ENCODE measurements around the gene ILKAP. TPM values are rescaled to one million over a fixed set of nuclear protein-coding genes. Genes with fewer than 3 reads are reported as not detected.

Gene ILKAP
- polyA plus RNA-seq, 6 donors from 2014 or later: 37.4 to 51.4 (median 48.4) TPM

DNA sequence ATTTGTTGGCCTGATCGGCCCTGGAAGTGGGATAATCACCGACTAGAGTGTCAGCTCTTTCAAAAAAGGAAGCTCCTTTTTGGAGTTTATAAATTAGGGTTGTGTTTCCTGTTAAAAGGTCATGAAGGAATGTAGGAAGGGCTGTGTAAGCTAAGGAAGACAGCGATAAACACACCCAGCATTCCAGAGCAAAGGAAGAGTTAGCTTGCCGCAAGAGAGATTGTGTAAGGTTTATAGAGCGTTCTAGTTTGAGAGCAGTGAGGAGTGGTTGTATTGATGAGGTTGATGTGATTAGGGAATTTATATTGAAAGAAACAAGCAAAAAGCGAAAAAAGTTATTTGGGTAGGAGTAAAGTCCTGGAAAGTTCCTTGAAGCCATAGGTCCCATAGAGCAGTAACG is 3.5 kb upstream of the ILKAP start:
- no peak for ATAC-seq (ENCODE audit: low read depth in 2 of 2)
- peaks cover 0 to 3% (median 0%) of the 10 kb centered on the region in 3 donors for H3K27me3 Mint-ChIP-seq
- H3K9me3 Mint-ChIP-seq: peaks cover 0 to 2% (median 0%) of the 10 kb centered on the region in 7 donors
- H3K36me3 Mint-ChIP-seq: no peaks in the 10 kb centered on the region
- DNase-seq: no peak
- no peak overlapping the region for H3K27ac Mint-ChIP-seq
- no peak overlapping the region for H3K4me3 Mint-ChIP-seq
- peaks cover 10 to 18% (median 15%) of the 10 kb centered on the region in 3 donors for H3K4me1 Mint-ChIP-seq

DNA sequence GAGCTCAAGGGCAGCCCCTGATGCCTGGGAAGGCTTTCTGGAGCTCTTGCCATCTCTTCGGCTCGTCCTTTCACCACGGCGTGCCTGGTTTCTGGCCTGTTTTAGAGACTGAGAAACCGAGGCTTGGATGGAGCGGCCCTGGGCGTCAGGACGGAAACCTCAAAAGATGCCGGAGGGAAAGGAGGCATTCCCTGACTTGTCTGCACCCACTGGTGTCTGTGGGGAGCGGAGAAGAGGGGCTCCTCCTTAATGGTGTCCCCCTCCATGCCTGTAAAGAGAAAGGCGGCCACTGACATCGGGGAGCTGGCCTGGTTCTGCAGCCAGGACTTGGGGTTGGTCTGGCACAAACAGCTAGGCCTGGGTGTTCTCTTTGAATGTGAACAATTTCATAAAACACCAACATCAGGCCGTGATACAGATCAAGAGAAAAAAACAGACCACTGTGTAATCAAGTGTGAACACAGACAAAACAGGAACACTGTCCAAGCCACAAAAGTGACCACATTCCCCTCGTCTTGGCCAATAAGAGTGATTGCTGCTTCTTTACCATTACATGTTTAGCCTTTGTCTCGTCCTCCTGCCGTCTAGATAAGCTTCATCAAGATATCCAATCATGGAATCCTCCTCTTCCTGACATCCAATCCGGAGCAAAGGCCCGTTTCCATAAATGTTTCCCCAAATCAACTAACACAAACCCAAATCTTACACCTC is 633 bp upstream of the ILKAP start:
- no peak for ATAC-seq (ENCODE audit: low read depth in 2 of 2)
- Mint-ChIP-seq H3K27me3 (no peaks in the 10 kb centered on the region), H3K4me3 (peak overlapping the region; percentile 63 to 94 (median 86)), H3K9me3 (peaks cover 0 to 2% (median 0%) of the 10 kb centered on the region in 7 donors), H3K27ac (peak overlapping the region; percentile 39 to 95 (median 88)), H3K36me3 (no peaks in the 10 kb centered on the region), H3K4me1 (peaks cover 20 to 39% (median 36%) of the 10 kb centered on the region in 3 donors)
- DNase-seq: peak; percentile 9

GRCh38 chr2:238202326-238203093 is 985 bp downstream of the ILKAP start:
- peaks cover 0 to 2% (median 0%) of the 10 kb centered on the region in 7 donors for H3K9me3 Mint-ChIP-seq
- no peak for DNase-seq
- H3K36me3 Mint-ChIP-seq: no peaks in the 10 kb centered on the region
- peak overlapping the region; percentile 58 to 95 (median 86) for H3K27ac Mint-ChIP-seq
- no peaks in the 10 kb centered on the region for H3K27me3 Mint-ChIP-seq
- peak overlapping the region; percentile 80 to 95 (median 89) for H3K4me3 Mint-ChIP-seq
- ATAC-seq (ENCODE audit: low read depth in 2 of 2): no peak
- peaks cover 25 to 47% (median 44%) of the 10 kb centered on the region in 3 donors for H3K4me1 Mint-ChIP-seq

DNA sequence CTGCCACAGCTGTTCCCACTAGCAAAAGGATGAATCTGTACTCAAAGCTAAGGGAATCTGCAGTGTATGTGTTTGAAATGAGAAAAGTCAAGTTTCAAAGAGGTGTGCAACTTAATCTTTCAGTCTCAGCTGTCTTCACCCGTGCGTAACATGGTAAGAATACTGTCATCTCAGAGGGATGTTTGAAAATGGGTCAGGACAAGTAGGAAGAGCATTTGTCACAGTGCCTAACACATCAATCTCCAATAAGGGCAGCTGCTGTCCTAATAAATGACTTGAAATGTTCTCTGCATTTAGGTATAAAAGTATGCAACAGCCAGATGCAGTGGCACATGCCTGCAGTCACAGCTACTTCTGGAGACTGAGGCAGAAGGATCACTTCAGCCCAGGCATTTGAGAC is 13.1 kb downstream of the ILKAP start:
- ATAC-seq (ENCODE audit: low read depth in 2 of 2) (no peak), DNase-seq (no peak)
- Mint-ChIP-seq H3K27ac (no peak overlapping the region), H3K36me3 (peaks cover 23 to 25% of the 10 kb centered on the region in 2 donors), H3K4me3 (no peak overlapping the region), H3K9me3 (no peaks in the 10 kb centered on the region), H3K4me1 (peaks cover 1 to 3% (median 1%) of the 10 kb centered on the region in 3 donors), H3K27me3 (no peaks in the 10 kb centered on the region)

GRCh38 chr2:238187618-238188548 is 15.6 kb downstream of the ILKAP start:
- no peak for ATAC-seq (ENCODE audit: low read depth in 2 of 2)
- H3K4me1 Mint-ChIP-seq: peaks cover 0 to 5% (median 0%) of the 10 kb centered on the region in 3 donors
- H3K27me3 Mint-ChIP-seq: no peaks in the 10 kb centered on the region
- H3K4me3 Mint-ChIP-seq: no peak overlapping the region
- DNase-seq: no peak
- H3K27ac Mint-ChIP-seq: peak overlapping the region in 3 of 6 donors; percentile 51 to 90 (median 51)
- no peaks in the 10 kb centered on the region for H3K9me3 Mint-ChIP-seq
- H3K36me3 Mint-ChIP-seq: peaks cover 32 to 34% of the 10 kb centered on the region in 2 donors

DNA sequence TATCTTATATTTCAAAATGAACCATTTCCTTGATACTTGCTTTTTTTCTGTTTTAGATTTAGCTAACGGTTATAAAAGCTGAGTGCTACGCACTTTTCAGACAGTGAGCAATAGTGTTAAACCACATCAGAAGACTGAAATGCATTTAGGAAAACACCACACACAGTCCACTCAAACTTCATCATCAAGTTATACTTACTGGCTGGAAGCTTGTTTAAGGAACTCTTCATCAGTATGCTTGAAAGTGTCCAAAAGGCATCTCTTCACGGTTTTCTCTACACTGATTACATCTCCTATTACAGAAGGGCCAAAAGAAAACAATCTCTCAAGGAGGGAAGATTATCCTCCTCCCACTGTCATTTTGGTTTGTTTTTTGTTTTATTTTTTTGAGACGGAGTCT is 19.7 kb downstream of the ILKAP start:
- H3K27ac Mint-ChIP-seq: no peak overlapping the region

GRCh38 chr2:238182362-238182761 is 21.1 kb downstream of the ILKAP start:
- Mint-ChIP-seq H3K4me3 (no peak overlapping the region), H3K36me3 (peaks cover 42 to 44% of the 10 kb centered on the region in 2 donors), H3K4me1 (peaks cover 0 to 3% (median 0%) of the 10 kb centered on the region in 3 donors), H3K9me3 (no peaks in the 10 kb centered on the region), H3K27ac (no peak overlapping the region), H3K27me3 (no peaks in the 10 kb centered on the region)
- DNase-seq (no peak), ATAC-seq (ENCODE audit: low read depth in 2 of 2) (no peak)

More for the DNA sequence above, 19.7 kb downstream of the ILKAP start:
- Mint-ChIP-seq H3K4me1 (peaks cover 0 to 3% (median 0%) of the 10 kb centered on the region in 3 donors), H3K36me3 (peaks cover 51 to 53% of the 10 kb centered on the region in 2 donors), H3K9me3 (no peaks in the 10 kb centered on the region), H3K27me3 (no peaks in the 10 kb centered on the region), H3K4me3 (no peak overlapping the region)
- ATAC-seq (ENCODE audit: low read depth in 2 of 2) (no peak), DNase-seq (no peak)

DNA sequence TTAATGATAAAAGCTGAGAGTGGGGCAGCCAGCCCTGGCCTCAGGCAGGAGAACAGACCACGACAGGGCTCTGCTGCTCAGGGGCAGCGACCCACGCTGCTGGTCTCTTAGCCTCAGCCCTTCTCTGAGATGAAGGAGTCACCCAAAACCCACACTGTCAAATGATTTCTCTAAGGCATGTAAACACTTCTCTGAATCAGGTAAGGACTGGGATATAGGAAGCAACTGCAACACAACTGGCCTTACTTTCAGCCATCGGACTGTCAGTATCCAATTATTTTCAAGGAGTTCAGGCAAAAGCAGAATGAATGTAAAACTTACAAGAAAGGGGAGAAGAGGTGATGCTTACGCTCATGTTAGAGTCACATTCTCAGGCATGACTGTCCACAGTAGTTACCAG is 22.9 kb downstream of the ILKAP start:
- DNase-seq (no peak), ATAC-seq (ENCODE audit: low read depth in 2 of 2) (no peak)
- H3K36me3 Mint-ChIP-seq: peaks cover 43 to 54% of the 10 kb centered on the region in 2 donors
- no peaks in the 10 kb centered on the region for H3K27me3 Mint-ChIP-seq
- peak overlapping the region in 1 of 8 donors; percentile 42 for H3K4me3 Mint-ChIP-seq
- no peaks in the 10 kb centered on the region for H3K9me3 Mint-ChIP-seq
- peaks cover 0 to 3% (median 0%) of the 10 kb centered on the region in 3 donors for H3K4me1 Mint-ChIP-seq
- peak overlapping the region in 1 of 6 donors; percentile 70 for H3K27ac Mint-ChIP-seq

- DNase-seq: no peak
- H3K27ac Mint-ChIP-seq: peak overlapping the region in 1 of 6 donors; percentile 8
- no peaks in the 10 kb centered on the region for H3K27me3 Mint-ChIP-seq
- H3K4me1 Mint-ChIP-seq: peaks cover 0 to 5% (median 3%) of the 10 kb centered on the region in 3 donors
- H3K9me3 Mint-ChIP-seq: no peaks in the 10 kb centered on the region
- peaks cover 32 to 37% of the 10 kb centered on the region in 2 donors for H3K36me3 Mint-ChIP-seq
- H3K4me3 Mint-ChIP-seq: no peak overlapping the region
- ATAC-seq (ENCODE audit: low read depth in 2 of 2): no peak
Observed at GRCh38 chr2:238176613-238177012, 26.9 kb downstream of the ILKAP start.

- no peak for DNase-seq
- no peak overlapping the region for H3K4me3 Mint-ChIP-seq
- H3K4me1 Mint-ChIP-seq: peaks cover 0 to 5% (median 3%) of the 10 kb centered on the region in 3 donors
- ATAC-seq (ENCODE audit: low read depth in 2 of 2): no peak
- H3K27ac Mint-ChIP-seq: peak overlapping the region in 1 of 6 donors; percentile 34
- H3K9me3 Mint-ChIP-seq: no peaks in the 10 kb centered on the region
- no peaks in the 10 kb centered on the region for H3K27me3 Mint-ChIP-seq
- peaks cover 36% of the 10 kb centered on the region in 2 donors for H3K36me3 Mint-ChIP-seq
Observed at GRCh38 chr2:238174701-238175100, 28.8 kb downstream of the ILKAP start.

- H3K36me3 Mint-ChIP-seq: peaks cover 35 to 37% of the 10 kb centered on the region in 2 donors
- ATAC-seq (ENCODE audit: low read depth in 2 of 2) (no peak), DNase-seq (no peak)
- peaks cover 0 to 5% (median 3%) of the 10 kb centered on the region in 3 donors for H3K4me1 Mint-ChIP-seq
- H3K4me3 Mint-ChIP-seq: no peak overlapping the region
- H3K27me3 Mint-ChIP-seq: no peaks in the 10 kb centered on the region
- H3K27ac Mint-ChIP-seq: no peak overlapping the region
- no peaks in the 10 kb centered on the region for H3K9me3 Mint-ChIP-seq
Observed at GRCh38 chr2:238174291-238174690, 29.2 kb downstream of the ILKAP start.

DNA sequence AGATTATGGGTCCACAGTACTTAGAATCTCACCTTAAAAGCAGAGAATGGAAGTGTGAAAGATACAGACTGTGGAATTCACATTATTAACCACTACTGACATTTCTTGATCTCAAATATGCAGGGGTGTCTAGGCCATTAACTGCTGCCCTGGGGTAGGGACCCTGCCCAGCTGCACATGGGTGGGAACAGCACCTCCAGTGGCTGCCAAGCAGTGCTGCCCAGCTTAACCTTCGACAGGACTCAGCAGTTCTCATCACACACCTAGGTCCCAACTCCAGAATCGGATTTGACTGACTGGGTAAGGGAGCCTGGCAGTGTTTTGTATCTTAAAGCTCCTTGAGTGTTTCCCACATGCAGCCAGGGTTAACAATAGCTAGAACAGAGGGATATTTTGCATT is 29.8 kb downstream of the ILKAP start:
- DNase-seq (no peak), ATAC-seq (ENCODE audit: low read depth in 2 of 2) (no peak)
- Mint-ChIP-seq H3K4me3 (no peak overlapping the region), H3K9me3 (no peaks in the 10 kb centered on the region), H3K4me1 (peaks cover 0 to 5% (median 3%) of the 10 kb centered on the region in 3 donors), H3K27ac (peak overlapping the region in 1 of 6 donors; percentile 39), H3K27me3 (no peaks in the 10 kb centered on the region), H3K36me3 (peaks cover 29 to 41% of the 10 kb centered on the region in 2 donors)

DNA sequence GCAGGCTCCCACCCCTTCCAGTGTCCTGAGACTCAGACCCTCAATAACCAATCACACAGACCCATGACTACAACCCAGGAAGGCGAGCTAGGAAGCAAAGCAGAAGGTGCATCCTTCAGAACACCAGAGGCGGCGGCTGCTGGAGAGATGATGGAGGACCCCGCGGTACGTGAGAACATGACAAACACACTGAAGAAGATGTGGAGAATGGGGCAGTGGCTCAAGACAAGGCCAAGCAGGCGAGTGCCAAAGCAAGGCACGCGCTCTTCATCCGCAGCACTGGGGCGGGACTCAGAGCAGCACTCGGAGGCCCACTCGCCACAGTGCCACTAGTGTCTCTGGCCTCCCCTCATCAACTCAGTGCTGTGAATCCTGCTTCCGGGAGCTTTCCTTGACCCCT is 31.1 kb downstream of the ILKAP start:
- H3K27me3 Mint-ChIP-seq: no peaks in the 10 kb centered on the region
- peaks cover 0 to 5% (median 3%) of the 10 kb centered on the region in 3 donors for H3K4me1 Mint-ChIP-seq
- H3K27ac Mint-ChIP-seq: peak overlapping the region in 1 of 6 donors; percentile 26
- no peak overlapping the region for H3K4me3 Mint-ChIP-seq
- no peaks in the 10 kb centered on the region for H3K9me3 Mint-ChIP-seq
- ATAC-seq (ENCODE audit: low read depth in 2 of 2) (no peak), DNase-seq (no peak)
- peaks cover 26 to 40% of the 10 kb centered on the region in 2 donors for H3K36me3 Mint-ChIP-seq

Measured in naive B cell (primary cell).